NB4 (cell line): ENCODE data around the gene AP2A2.

Experiments used
- MYC ChIP-seq: IDR thresholded peaks from 2 replicates; pipeline ENCODE4 v1.6.1; 2011; ENCODE audit warnings: low read depth, low read length
- POLR2A ChIP-seq: IDR thresholded peaks from 2 replicates; pipeline ENCODE4 v1.6.1; 2011; ENCODE audit warnings: mild to moderate bottlenecking; ENCODE audit not compliant: insufficient read length; ENCODE audit errors: extremely low read depth
- TF ChIP-seq, protein P1 (sequence below): IDR thresholded peaks from one replicate; pipeline ENCODE4 v1.5.1; 2012; ENCODE audit warnings: low read depth, low read length
- TF ChIP-seq, protein P2 (sequence below): IDR thresholded peaks from 2 replicates; pipeline ENCODE4 v1.6.1; 2011; ENCODE audit warnings: low read depth, low read length

DNA sequence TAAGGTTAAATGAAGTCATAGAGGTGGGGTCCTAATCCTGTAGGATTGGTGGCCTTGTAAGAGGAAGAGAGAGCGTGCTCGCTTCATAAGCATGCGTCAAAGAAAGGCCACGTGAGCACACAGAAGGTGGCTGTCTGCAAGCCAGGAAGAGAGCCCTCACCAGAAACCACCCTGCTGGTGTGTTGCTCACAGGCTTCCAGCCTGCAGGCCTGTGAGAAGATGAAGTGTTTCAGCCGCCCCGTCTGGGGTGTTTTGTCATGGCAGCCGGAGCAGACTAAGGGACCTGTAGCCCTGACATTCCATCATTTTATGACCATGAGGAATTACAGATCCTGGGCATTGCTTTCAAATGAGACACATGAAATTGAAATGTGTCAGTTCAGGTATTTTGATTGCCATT, 32.4 kb downstream of the AP2A2 start:
- TF ChIP-seq, protein P1, sequence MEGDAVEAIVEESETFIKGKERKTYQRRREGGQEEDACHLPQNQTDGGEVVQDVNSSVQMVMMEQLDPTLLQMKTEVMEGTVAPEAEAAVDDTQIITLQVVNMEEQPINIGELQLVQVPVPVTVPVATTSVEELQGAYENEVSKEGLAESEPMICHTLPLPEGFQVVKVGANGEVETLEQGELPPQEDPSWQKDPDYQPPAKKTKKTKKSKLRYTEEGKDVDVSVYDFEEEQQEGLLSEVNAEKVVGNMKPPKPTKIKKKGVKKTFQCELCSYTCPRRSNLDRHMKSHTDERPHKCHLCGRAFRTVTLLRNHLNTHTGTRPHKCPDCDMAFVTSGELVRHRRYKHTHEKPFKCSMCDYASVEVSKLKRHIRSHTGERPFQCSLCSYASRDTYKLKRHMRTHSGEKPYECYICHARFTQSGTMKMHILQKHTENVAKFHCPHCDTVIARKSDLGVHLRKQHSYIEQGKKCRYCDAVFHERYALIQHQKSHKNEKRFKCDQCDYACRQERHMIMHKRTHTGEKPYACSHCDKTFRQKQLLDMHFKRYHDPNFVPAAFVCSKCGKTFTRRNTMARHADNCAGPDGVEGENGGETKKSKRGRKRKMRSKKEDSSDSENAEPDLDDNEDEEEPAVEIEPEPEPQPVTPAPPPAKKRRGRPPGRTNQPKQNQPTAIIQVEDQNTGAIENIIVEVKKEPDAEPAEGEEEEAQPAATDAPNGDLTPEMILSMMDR: no peak
- TF ChIP-seq POLR2A: no peak
- TF ChIP-seq, protein P2, sequence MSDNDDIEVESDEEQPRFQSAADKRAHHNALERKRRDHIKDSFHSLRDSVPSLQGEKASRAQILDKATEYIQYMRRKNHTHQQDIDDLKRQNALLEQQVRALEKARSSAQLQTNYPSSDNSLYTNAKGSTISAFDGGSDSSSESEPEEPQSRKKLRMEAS: no peak
- no peak for TF ChIP-seq MYC
